GM21360 (cell line): ENCODE data around the gene GUCY1B1.
A peak's percentile ranks its signal among the peaks of the same experiment; 100 is the strongest.

ENCODE experiments used
- ATAC-seq: cut with Tn5 transposase; IDR thresholded peaks from one replicate; pipeline ENCODE4 v1.9.1; 2021; ENCODE audit warnings: mild to moderate bottlenecking, moderate library complexity; ENCODE audit not compliant: unreplicated experiment

GUCY1B1 gene

DNA sequence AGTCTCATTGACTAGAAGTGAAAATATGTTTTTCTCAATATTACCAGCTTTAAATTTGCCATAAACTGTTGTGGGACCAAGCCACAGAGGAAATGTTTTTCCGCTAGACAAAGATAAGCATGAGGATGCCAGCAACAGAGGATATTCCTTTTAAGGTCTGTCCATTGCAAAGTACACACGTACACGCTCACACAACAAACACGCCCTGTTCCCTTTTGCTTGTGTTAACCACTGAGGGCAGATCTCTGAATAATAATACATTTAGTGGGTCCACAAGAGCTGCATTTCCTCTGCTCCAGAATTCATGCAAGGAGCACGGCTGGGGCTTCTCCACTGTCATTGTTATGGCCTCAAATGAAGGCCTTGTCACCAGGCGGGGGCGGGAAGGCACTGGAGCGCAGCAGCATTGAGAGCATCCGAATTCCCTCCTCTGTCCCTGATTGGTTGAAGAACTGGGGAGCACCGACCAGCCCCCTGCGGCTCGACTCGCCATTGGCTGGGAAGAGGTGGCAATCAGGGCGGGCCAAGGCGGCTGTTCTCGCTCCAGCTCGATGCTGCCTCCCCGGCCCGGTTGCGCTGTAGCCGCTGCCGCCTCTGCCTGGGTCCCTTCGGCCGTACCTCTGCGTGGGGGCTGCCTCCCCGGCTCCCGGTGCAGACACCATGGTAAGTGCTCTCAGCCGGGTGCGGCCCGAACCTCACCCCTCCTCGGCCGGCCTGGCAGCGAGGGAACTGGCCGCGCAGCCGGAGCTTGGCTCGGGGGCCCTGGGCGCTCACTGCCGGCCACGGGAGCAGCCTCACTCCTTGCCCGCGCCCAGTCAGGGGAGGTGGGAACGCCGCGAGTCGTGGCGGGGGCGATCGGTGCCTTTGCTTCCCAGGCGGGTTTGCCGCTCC lies at the start of gene GUCY1B1:
TSS of gene GUCY1B1 (plus strand) at position 541 of the 891 bp plus-strand sequence. CDS start at position 661, 120 bp downstream.
- peak; percentile 99 for ATAC-seq

DNA sequence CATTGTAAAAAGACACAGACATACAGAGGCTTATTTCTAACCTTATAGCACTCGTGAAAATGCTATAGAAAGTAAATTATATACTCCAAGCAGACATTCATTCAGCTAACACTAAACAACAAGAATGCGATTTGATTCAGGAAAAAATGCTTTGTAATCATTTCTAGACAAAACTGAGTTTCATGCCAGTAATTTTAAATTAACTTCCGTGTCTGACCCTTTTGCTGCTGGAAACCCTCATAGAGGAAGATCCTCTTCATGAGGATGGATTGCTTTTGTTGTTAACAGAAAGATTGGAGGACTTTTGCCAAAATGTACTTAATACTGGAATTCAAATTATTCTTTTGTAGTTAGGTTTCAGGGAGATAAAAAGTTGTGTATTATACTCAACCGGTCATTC lies 48.9 kb upstream of the GUCY1B1 start:
- ATAC-seq = no peak

DNA sequence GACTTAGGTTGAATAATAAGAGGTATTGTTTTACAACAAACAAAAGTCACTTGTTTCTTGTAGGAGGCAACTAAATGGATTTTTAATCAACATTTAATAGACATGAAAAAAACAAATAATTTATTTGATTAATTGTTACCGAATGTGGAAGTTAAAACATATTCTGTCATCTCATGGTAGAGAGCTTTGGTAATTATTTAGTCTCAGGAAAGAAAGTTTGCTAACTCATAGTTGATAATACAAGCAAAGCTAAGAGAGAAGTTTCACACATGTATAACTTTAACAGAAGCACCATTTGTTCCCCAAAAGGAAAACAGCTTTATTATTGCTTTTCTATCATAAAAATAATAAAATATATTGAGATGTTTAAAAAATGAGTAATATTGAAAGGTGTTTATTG lies 47.3 kb upstream of the GUCY1B1 start:
- ATAC-seq = no peak

DNA sequence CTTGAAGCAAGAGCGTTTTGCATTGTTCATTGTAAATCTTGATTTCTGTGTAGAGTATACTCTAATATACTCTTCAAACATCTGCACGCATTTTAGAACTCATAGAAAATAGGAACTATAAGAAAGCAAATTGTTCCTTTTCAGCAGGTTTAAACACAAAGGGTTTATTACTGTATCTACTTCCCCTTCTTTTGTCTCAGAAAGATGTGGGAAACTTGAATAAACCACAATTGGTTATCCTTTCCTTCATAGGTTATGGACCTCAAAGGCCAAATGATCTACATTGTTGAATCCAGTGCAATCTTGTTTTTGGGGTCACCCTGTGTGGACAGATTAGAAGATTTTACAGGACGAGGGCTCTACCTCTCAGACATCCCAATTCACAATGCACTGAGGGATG lies 46.0 kb upstream of the GUCY1B1 start:
- no peak for ATAC-seq

DNA sequence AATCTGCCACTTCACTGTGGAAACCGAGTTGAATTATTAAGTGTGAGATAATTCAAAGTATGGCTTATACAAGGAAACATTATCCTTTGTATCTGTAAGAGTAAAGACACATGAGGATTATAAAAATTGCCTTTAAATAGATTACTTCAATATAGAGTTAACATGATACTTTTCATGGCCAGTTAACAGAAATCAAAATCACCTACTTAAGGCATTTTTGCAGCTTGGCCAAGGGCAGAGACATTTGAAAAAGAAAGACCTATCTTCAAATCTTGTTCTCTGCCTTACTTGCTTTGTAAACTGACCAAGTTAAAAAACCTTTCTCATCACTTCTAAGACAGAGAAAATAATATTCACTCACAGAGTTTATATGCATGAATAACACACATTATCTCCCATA lies 44.9 kb upstream of the GUCY1B1 start:
- no peak for ATAC-seq

GRCh38 chr4:155722336-155722735 lies 36.5 kb upstream of the GUCY1B1 start:
- no peak for ATAC-seq

DNA sequence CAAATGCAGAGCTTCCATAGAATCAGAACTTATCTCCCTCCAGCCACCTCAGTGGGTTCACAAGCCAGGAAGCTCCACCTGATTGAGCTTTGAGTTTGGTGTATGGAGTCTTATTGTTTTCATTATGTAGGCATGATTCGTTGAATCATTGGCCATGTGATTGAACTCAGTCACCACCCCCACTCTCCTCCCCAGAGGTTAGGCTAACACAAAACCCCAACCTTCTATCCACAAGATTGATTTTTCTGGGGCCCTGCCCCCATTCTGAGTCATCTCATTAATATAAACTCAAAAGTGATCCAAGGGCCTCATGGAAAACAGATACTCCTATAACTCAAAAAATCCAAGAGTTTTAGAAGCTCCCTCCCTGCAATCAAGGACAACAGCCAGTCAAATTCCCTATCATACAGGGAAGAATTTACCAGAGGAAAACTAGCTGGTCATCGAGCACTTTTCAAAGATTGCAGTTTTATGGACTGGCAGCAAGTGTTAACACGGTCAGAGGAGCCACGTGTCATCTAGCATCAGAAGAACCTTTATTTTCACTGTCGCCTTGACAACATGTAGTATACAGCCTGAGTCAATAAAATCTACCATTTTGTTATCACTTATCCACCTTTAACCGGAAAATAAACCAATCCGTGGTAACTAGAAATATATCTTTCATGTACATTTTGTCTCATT lies 35.9 kb upstream of the GUCY1B1 start:
- no peak for ATAC-seq

DNA sequence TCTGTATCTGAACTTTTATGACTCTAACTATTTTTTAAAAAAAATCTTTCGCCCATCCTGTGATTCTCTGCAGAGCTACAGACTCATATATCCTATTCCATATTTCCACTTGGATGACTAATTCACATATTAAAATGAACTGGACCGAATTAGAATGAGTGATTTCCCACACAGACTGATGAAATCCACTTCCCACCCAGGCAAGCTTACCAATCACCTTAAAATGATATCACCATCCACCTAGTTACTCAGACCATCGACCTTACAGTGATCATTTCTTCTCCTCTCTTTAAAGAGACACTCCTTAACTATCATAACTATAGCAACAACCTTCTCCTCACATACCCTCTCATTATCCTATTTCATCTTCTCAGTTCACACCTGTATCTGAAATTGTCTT lies 34.1 kb upstream of the GUCY1B1 start:
- no peak for ATAC-seq

DNA sequence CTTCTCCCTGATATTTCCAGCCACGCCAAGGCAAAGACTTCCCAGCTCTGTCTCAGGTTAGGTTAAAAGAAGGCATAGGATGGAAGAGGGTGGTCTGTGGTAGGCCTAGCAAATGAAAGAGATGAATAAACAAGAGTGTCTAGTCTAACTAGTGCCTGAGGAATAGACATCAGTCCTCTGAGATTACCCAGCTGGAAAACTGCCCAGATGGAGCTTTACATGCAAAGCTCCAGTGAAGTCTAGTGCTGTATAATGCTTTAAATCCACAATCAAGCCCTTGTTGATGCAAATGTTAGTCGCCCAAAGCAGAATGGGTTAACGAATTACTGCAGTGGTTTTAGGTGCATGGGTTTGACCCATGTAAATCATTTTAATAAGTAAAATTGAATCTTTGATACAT lies 24.8 kb upstream of the GUCY1B1 start:
- ATAC-seq = no peak

- ATAC-seq = no peak
Observed at GRCh38 chr4:155734951-155735350, 23.9 kb upstream of the GUCY1B1 start.

GRCh38 chr4:155735496-155735895 lies 23.3 kb upstream of the GUCY1B1 start:
- ATAC-seq = no peak

DNA sequence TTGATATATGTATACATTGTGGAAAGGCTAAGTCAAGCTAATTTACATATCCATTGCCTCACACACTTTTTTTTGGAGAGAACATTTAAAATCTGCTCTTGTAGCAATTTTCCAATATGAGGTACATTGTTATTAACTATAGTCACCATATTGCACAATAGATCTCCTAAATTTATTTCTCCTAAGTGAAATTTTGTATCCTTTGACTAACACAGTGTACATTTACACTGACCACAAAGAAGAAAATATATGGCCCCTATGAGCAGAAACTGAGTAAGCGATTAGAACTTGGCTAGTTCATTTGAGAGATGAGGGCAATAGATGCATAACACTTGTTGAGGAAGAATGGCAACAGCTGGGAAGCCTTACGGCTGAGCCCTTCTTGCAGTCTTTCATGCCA lies 20.3 kb upstream of the GUCY1B1 start:
- ATAC-seq = no peak

GRCh38 chr4:155741546-155741945 lies 17.3 kb upstream of the GUCY1B1 start:
- no peak for ATAC-seq

GRCh38 chr4:155742310-155743015 lies 16.4 kb upstream of the GUCY1B1 start:
- no peak for ATAC-seq

GRCh38 chr4:155745984-155746383 lies 12.8 kb upstream of the GUCY1B1 start:
- no peak for ATAC-seq

- no peak for ATAC-seq
Observed at GRCh38 chr4:155748039-155748438, 10.8 kb upstream of the GUCY1B1 start.

- no peak for ATAC-seq
Observed at GRCh38 chr4:155749041-155749440, 9.8 kb upstream of the GUCY1B1 start.

- ATAC-seq = no peak
Observed at GRCh38 chr4:155751569-155751968, 7.3 kb upstream of the GUCY1B1 start.

DNA sequence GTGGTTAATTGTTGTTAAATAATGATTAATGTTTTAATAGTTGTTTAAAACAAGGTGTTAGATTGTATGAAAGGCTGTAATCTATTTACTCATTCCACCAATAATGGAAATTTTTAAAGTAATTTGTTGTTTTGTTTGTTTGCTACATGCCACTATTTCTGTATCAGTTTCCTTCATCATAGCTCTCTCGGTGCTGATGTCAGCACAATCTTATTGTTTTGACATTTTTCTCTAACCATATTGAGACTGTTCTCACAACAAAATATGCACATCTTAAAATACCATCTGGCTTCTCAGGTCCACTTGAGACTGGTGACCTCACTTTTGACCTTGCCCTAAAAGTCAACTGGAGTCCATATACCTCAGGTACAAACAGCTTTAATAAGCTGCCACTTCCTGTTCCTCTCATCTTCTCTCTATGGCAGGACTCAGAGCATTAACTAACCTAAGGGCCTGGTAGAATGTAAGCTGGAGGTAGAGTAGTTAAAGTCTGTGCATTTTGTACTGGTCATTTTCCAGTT lies 1.0 kb upstream of the GUCY1B1 start:
- ATAC-seq = no peak

GRCh38 chr4:155759372-155760252 lies 791 bp downstream of the GUCY1B1 start:
- peak; percentile 4 for ATAC-seq
